H9 (cell line): ENCODE measurements around the gene KIF22. TPM values are rescaled to one million over a fixed set of nuclear protein-coding genes. Genes with fewer than 3 reads are reported as not detected.

Experiments
- DNase-seq: peaks from one replicate; pipeline ENCODE4 v3.0.0-alpha.2; 2017
- H2AFZ ChIP-seq: one replicate; pipeline ENCODE4 v1.6.1; 2013; ENCODE audit warnings: mild to moderate bottlenecking, low read length, control low read depth, moderate library complexity
- H2AK5ac ChIP-seq: 2 replicates; pipeline ENCODE4 v1.6.1; 2013; ENCODE audit warnings: low read length, control low read depth, mixed read lengths; ENCODE audit not compliant: insufficient read length
- H2BK120ac ChIP-seq: one replicate; pipeline ENCODE4 v1.6.1; 2013; ENCODE audit warnings: low read depth, mild to moderate bottlenecking, low read length, control low read depth, inconsistent platforms; ENCODE audit not compliant: poor library complexity, severe bottlenecking
- H2BK12ac ChIP-seq: 2 replicates; pipeline ENCODE4 v1.6.1; 2013; ENCODE audit warnings: low read length, control low read depth, mixed read lengths, low read depth; ENCODE audit not compliant: insufficient read length
- H2BK15ac ChIP-seq: 2 replicates; pipeline ENCODE4 v1.6.1; 2013; ENCODE audit warnings: low read depth, low read length, control low read depth
- H2BK20ac ChIP-seq: one replicate; pipeline ENCODE4 v1.6.1; 2013; ENCODE audit warnings: low read depth, mild to moderate bottlenecking, low read length, control low read depth, inconsistent platforms; ENCODE audit not compliant: poor library complexity, severe bottlenecking
- H2BK5ac ChIP-seq: 2 replicates; pipeline ENCODE4 v1.6.1; 2013; ENCODE audit warnings: low read length, control low read depth, mixed read lengths; ENCODE audit not compliant: insufficient read length
- H3K14ac ChIP-seq: 2 replicates; pipeline ENCODE4 v1.6.1; 2013; ENCODE audit warnings: low read length, control low read depth; ENCODE audit not compliant: insufficient read depth
- H3K18ac ChIP-seq: 2 replicates; pipeline ENCODE4 v1.6.1; 2013; ENCODE audit warnings: low read depth, mild to moderate bottlenecking, mixed read lengths, low read length, control low read depth; ENCODE audit not compliant: insufficient read length
- H3K23ac ChIP-seq: 2 replicates; pipeline ENCODE4 v1.6.1; 2013; ENCODE audit warnings: low read length, control low read depth, mixed read lengths, low read depth; ENCODE audit not compliant: insufficient read length
- H3K23me2 ChIP-seq: 2 replicates; pipeline ENCODE4 v1.6.1; 2013; ENCODE audit warnings: low read depth, mild to moderate bottlenecking, mixed read lengths, low read length, control low read depth; ENCODE audit not compliant: insufficient read length, poor library complexity, severe bottlenecking
- H3K27ac ChIP-seq: 2 replicates; pipeline ENCODE4 v1.5.1; 2013; ENCODE audit warnings: low read length, control low read depth, mixed read lengths, low read depth; ENCODE audit not compliant: insufficient read length
- H3K27me3 ChIP-seq: 2 replicates; pipeline ENCODE4 v1.6.1; 2013; ENCODE audit warnings: low read length, control low read depth, inconsistent platforms; ENCODE audit not compliant: insufficient read depth
- H3K4ac ChIP-seq: 2 replicates; pipeline ENCODE4 v1.6.1; 2013; ENCODE audit warnings: low read depth, mild to moderate bottlenecking, control low read depth, inconsistent platforms, low read length, moderate library complexity
- H3K4me1 ChIP-seq: 2 replicates; pipeline ENCODE4 v1.6.1; 2013; ENCODE audit warnings: low read length, control low read depth, inconsistent platforms; ENCODE audit not compliant: insufficient read depth
- H3K4me2 ChIP-seq: 2 replicates; pipeline ENCODE4 v1.6.1; 2013; ENCODE audit warnings: low read length, control low read depth, mixed read lengths; ENCODE audit not compliant: insufficient read length, insufficient read depth
- H3K56ac ChIP-seq: 2 replicates; pipeline ENCODE4 v1.6.1; 2013; ENCODE audit warnings: low read depth, mild to moderate bottlenecking, mixed read lengths, low read length, control low read depth; ENCODE audit not compliant: insufficient read length
- H3K79me1 ChIP-seq: 2 replicates; pipeline ENCODE4 v1.6.1; 2013; ENCODE audit warnings: low read depth, mild to moderate bottlenecking, moderate library complexity, low read length, control low read depth, inconsistent platforms; ENCODE audit not compliant: insufficient read depth, poor library complexity, severe bottlenecking
- H3K79me2 ChIP-seq: 2 replicates; pipeline ENCODE4 v1.6.1; 2013; ENCODE audit warnings: low read length, control low read depth, inconsistent platforms; ENCODE audit not compliant: insufficient read depth
- H3K9ac ChIP-seq: 2 replicates; pipeline ENCODE4 v1.6.1; 2013; ENCODE audit warnings: low read length, control low read depth, mixed read lengths; ENCODE audit not compliant: insufficient read length; ENCODE audit errors: extremely low read depth
- H3K9me3 ChIP-seq: one replicate; pipeline ENCODE4 v1.6.1; 2013; ENCODE audit warnings: low read depth, low read length, inconsistent platforms; ENCODE audit not compliant: control insufficient read depth
- H3T11ph ChIP-seq: one replicate; pipeline ENCODE4 v1.6.1; 2013; ENCODE audit warnings: mild to moderate bottlenecking, low read length, control low read depth, inconsistent platforms
- H4K20me1 ChIP-seq: one replicate; pipeline ENCODE4 v1.6.1; 2013; ENCODE audit not compliant: control insufficient read depth, insufficient read length, insufficient read depth
- H4K5ac ChIP-seq: 2 replicates; pipeline ENCODE4 v1.6.1; 2013; ENCODE audit warnings: low read depth, mild to moderate bottlenecking, mixed read lengths, low read length, control low read depth; ENCODE audit not compliant: insufficient read length
- H4K8ac ChIP-seq: replicated peaks from 2 replicates; pipeline ENCODE4 v1.6.1; 2013; ENCODE audit warnings: low read length, control low read depth, mixed read lengths, low read depth; ENCODE audit not compliant: insufficient read length
- H4K91ac ChIP-seq: 2 replicates; pipeline ENCODE4 v1.6.1; 2013; ENCODE audit warnings: low read depth, mild to moderate bottlenecking, moderate library complexity, mixed read lengths, low read length, control low read depth; ENCODE audit not compliant: insufficient read length
- H3K27ac Mint-ChIP-seq, 3 experiments: 2 replicates in 2 of 3; 3 replicates in 1 of 3; pipeline ENCODE4 v1.8.0; 2020 to 2021; ENCODE audit warnings: mixed read lengths in 3 of 3, mild to moderate bottlenecking in 1 of 3, moderate library complexity in 1 of 3
- H3K27me3 Mint-ChIP-seq: 2 replicates; pipeline ENCODE4 v1.8.0; 2021; ENCODE audit warnings: low read depth, mild to moderate bottlenecking, moderate library complexity, mixed read lengths
- H3K36me3 Mint-ChIP-seq, 3 experiments: 2 replicates in 2 of 3; 3 replicates in 1 of 3; pipeline ENCODE4 v1.8.0; 2020 to 2021; ENCODE audit warnings: low read depth in 3 of 3, mixed read lengths in 3 of 3; ENCODE audit not compliant: insufficient read depth in 1 of 3
- H3K4me1 Mint-ChIP-seq, 2 experiments: 2 replicates each; pipeline ENCODE4 v1.8.0; 2020; ENCODE audit warnings: mixed read lengths in 2 of 2
- H3K4me3 Mint-ChIP-seq, 2 experiments: 2 replicates in 1 of 2; 3 replicates in 1 of 2; pipeline ENCODE4 v1.8.0; 2020 to 2021; ENCODE audit warnings: mild to moderate bottlenecking in 2 of 2, mixed read lengths in 2 of 2, moderate library complexity in 1 of 2
- H3K9me3 Mint-ChIP-seq, 2 experiments: 2 replicates in 1 of 2; 3 replicates in 1 of 2; pipeline ENCODE4 v1.8.0; 2020; ENCODE audit warnings: mild to moderate bottlenecking in 2 of 2, mixed read lengths in 2 of 2, moderate library complexity in 1 of 2
- WGBS: extraction: QIAGEN DNeasy Blood & Tissue Kit; methylation state at CpG from one replicate; pipeline ENCODE4 v1.1.7; 2013; ENCODE audit warnings: missing lambda C conversion rate, low lambda C conversion rate, mixed read lengths; ENCODE audit not compliant: insufficient read length; ENCODE audit errors: extremely low coverage; 5-methylcytosine and 5-hydroxymethylcytosine counted together
- total RNA-seq: library from RNA; stranded (reverse); gene quantifications from 2 replicates; pipeline ENCODE4 v1.2.1, GENCODE V29; 2021
- TF ChIP-seq, protein P1 (sequence below): fragments of 200-600 bp; sonication (generic); conservative IDR thresholded peaks from 3 replicates; pipeline ENCODE4 v1.8.0; 2021; ENCODE audit warnings: antibody characterized with exemption, mild to moderate bottlenecking

The KIF22 gene
- total RNA-seq, 1 experiment from 2014 or later: 151 TPM

DNA sequence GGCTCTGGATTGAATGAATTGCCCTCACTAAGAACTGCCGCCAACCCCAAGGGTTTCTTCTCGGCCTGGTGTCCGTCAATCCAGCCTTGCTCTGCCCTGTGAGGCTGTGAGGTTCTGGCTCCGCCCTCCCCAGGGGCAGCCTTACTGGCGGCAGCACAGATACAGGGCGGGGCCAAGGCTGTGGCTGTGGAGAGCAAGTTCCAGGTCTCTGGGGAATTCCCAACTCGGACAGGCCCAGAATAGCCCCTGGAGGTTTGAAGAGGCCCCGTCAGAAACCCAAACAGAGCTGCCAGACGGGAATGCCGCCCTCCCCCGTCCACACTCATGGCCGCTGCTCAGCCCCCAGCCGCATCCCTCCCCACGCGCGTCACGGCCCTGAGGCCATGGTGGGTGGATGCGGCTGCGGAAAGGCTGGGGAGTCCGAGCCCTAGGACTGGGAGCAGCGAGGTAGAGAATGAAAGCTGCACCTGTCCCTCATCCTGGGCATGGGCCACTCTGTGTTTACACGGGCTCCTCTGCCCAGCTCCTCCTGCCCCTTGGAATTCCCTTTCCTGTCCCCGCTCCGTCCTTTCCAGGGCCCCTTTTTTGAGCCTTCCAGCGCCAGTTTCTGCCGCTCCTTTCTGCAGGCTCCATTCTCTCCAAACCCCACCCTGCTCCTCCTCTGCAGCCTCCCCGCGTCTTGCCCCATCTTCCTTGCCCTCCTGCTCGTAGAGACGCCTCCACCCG lies 20.8 kb downstream of the KIF22 start:
- no peaks in the 10 kb centered on the region for H3K9me3 ChIP-seq
- peaks cover 51% of the 10 kb centered on the region for H3K23me2 ChIP-seq

More for the DNA sequence above, 20.8 kb downstream of the KIF22 start:
- Mint-ChIP-seq H3K4me1 (peaks cover 48 to 61% of the 10 kb centered on the region in 2 experiments), H3K27me3 (no peaks in the 10 kb centered on the region; the same call in 1 of the 2 replicates), H3K4me3 (peak overlapping the region; percentile 80 to 96), H3K27ac (peak overlapping the region; percentile 96 to 99 (median 97)), H3K9me3 (no peaks in the 10 kb centered on the region; a peak in 2 of 5 replicates), H3K36me3 (peaks cover 12 to 28% (median 13%) of the 10 kb centered on the region in 3 experiments)
- Histone ChIP-seq H3K4ac (no peak overlapping the region), H3K27ac (no peak overlapping the region), H4K20me1 (no peaks in the 10 kb centered on the region), H3K79me2 (peaks cover 2% of the 10 kb centered on the region; the same call in 1 of the 2 replicates), H4K91ac (no peak overlapping the region), H3K27me3 (no peaks in the 10 kb centered on the region), H3K9ac (peak overlapping the region; percentile 29), H2AFZ (no peak overlapping the region), H2BK120ac (no peak overlapping the region), H2BK5ac (no peak overlapping the region), H2BK15ac (no peak overlapping the region), H2BK20ac (no peak overlapping the region), H3K4me1 (peaks cover 6% of the 10 kb centered on the region; the same call in 1 of the 2 replicates), H3K79me1 (no peaks in the 10 kb centered on the region), H3K4me2 (peak overlapping the region; percentile 78), H3K18ac (peak overlapping the region; percentile 36), H3K14ac (peak overlapping the region; percentile 64), H3K56ac (no peak overlapping the region), H2BK12ac (no peak overlapping the region), H2AK5ac (no peak overlapping the region), H4K8ac (no peak overlapping the region), H3T11ph (no peak overlapping the region), H4K5ac (no peak overlapping the region), H3K23ac (no peak overlapping the region)
- TF ChIP-seq, protein P1, sequence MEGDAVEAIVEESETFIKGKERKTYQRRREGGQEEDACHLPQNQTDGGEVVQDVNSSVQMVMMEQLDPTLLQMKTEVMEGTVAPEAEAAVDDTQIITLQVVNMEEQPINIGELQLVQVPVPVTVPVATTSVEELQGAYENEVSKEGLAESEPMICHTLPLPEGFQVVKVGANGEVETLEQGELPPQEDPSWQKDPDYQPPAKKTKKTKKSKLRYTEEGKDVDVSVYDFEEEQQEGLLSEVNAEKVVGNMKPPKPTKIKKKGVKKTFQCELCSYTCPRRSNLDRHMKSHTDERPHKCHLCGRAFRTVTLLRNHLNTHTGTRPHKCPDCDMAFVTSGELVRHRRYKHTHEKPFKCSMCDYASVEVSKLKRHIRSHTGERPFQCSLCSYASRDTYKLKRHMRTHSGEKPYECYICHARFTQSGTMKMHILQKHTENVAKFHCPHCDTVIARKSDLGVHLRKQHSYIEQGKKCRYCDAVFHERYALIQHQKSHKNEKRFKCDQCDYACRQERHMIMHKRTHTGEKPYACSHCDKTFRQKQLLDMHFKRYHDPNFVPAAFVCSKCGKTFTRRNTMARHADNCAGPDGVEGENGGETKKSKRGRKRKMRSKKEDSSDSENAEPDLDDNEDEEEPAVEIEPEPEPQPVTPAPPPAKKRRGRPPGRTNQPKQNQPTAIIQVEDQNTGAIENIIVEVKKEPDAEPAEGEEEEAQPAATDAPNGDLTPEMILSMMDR: no peak
- WGBS: no CpG with 5 or more reads among the region's 31 CpGs
- peak; percentile 98 for DNase-seq
